ENCODE measurements around the gene WEE1.

Gene WEE1

GRCh38 chr11:9625162-9625561, 51.7 kb downstream of the WEE1 start:
- no peak for DNase-seq

GRCh38 chr11:9625728-9626127, 52.3 kb downstream of the WEE1 start:
- DNase-seq = no peak

- no peak for DNase-seq
Observed at GRCh38 chr11:9626496-9627394, 53.3 kb downstream of the WEE1 start.

- DNase-seq = no peak
Observed at GRCh38 chr11:9629064-9629463, 55.6 kb downstream of the WEE1 start.

- DNase-seq = peak; percentile 48
Observed at GRCh38 chr11:9633679-9634078, 60.2 kb downstream of the WEE1 start.

GRCh38 chr11:9636691-9637090, 63.2 kb downstream of the WEE1 start:
- DNase-seq = no peak

- no peak for DNase-seq
Observed at GRCh38 chr11:9639099-9639498, 65.6 kb downstream of the WEE1 start.
